ENCODE results near the gene TRERF1. TPM values are rescaled to one million over a fixed set of nuclear protein-coding genes. Genes with fewer than 3 reads are reported as not detected.
"Not testable (repeated sequence)": the region's sequence is repeated elsewhere in the genome, so short reads cannot be mapped to it uniquely, and the experiment has no call there.

TRERF1 gene
- total RNA-seq, 1 donor from 2014 or later = 20.6 TPM

- Histone ChIP-seq H3K4me1 (peaks cover 30% of the 10 kb centered on the region), H3K4me3 (no peak overlapping the region), H3K36me3 (peaks cover 0 to 57% of the 10 kb centered on the region in 2 donors), H3K9me3 (no peaks in the 10 kb centered on the region), H3K27ac (no peak overlapping the region), H3K27me3 (no peaks in the 10 kb centered on the region)
- intact Hi-C loops (cut with DNase I) = no loop called here
- DNase-seq (ENCODE audit: extremely low spot score in 2 of 2) = no peak
- TF ChIP-seq POLR2A (IDR thresholded peaks at IDR 0.05) (no peak), CTCF (IDR thresholded peaks at IDR 0.05) (no peak), POLR2AphosphoS5 (IDR thresholded peaks at IDR 0.05; ENCODE audit: insufficient read depth in 1 of 2, low read depth in 1 of 2) (peak in 1 of 2 donors; percentile 39)
Measured at GRCh38 chr6:42212442-42212841, 239.3 kb downstream of the TRERF1 start.

GRCh38 chr6:42211726-42212125 is 240.0 kb downstream of the TRERF1 start:
- intact Hi-C loops (cut with DNase I) = no loop called here
- H3K4me1 ChIP-seq = peaks cover 24% of the 10 kb centered on the region
- H3K4me3 ChIP-seq = no peak overlapping the region
- no peak overlapping the region for H3K27ac ChIP-seq
- no peaks in the 10 kb centered on the region for H3K9me3 ChIP-seq
- no peaks in the 10 kb centered on the region for H3K27me3 ChIP-seq
- peaks cover 0 to 58% of the 10 kb centered on the region in 2 donors for H3K36me3 ChIP-seq
- no peak for TF ChIP-seq POLR2AphosphoS5 (IDR thresholded peaks at IDR 0.05; ENCODE audit: insufficient read depth in 1 of 2, low read depth in 1 of 2)
- TF ChIP-seq CTCF (IDR thresholded peaks at IDR 0.05) = no peak
- TF ChIP-seq POLR2A (IDR thresholded peaks at IDR 0.05) = no peak
- no peak for DNase-seq (ENCODE audit: extremely low spot score in 2 of 2)

GRCh38 chr6:42210551-42210950 is 241.2 kb downstream of the TRERF1 start:
- Histone ChIP-seq H3K4me1 (peaks cover 16% of the 10 kb centered on the region), H3K9me3 (no peaks in the 10 kb centered on the region), H3K36me3 (peaks cover 0 to 58% of the 10 kb centered on the region in 2 donors), H3K4me3 (no peak overlapping the region), H3K27ac (no peak overlapping the region), H3K27me3 (no peaks in the 10 kb centered on the region)
- DNase-seq (ENCODE audit: extremely low spot score in 2 of 2) = no peak
- TF ChIP-seq POLR2A (IDR thresholded peaks at IDR 0.05) (no peak), CTCF (IDR thresholded peaks at IDR 0.05) (no peak), POLR2AphosphoS5 (IDR thresholded peaks at IDR 0.05; ENCODE audit: insufficient read depth in 1 of 2, low read depth in 1 of 2) (no peak)
- intact Hi-C loops (cut with DNase I) = no loop called here

GRCh38 chr6:42207559-42207958 is 244.2 kb downstream of the TRERF1 start:
- H3K36me3 ChIP-seq = peaks cover 0 to 45% of the 10 kb centered on the region in 2 donors
- intact Hi-C loops (cut with DNase I); H3K27me3 ChIP-seq; H3K27ac ChIP-seq; H3K9me3 ChIP-seq; DNase-seq (ENCODE audit: extremely low spot score in 2 of 2); H3K4me1 ChIP-seq; H3K4me3 ChIP-seq: not testable (repeated sequence)

GRCh38 chr6:42204768-42205282 is 246.9 kb downstream of the TRERF1 start:
- peaks cover 22% of the 10 kb centered on the region for H3K4me1 ChIP-seq
- no peak for DNase-seq (ENCODE audit: extremely low spot score in 2 of 2)
- H3K36me3 ChIP-seq = peaks cover 0 to 24% of the 10 kb centered on the region in 2 donors
- H3K27me3 ChIP-seq = no peaks in the 10 kb centered on the region
- no peak overlapping the region for H3K4me3 ChIP-seq
- no peaks in the 10 kb centered on the region for H3K9me3 ChIP-seq
- no peak overlapping the region for H3K27ac ChIP-seq
- TF ChIP-seq POLR2A (IDR thresholded peaks at IDR 0.05) = no peak
- TF ChIP-seq POLR2AphosphoS5 (IDR thresholded peaks at IDR 0.05; ENCODE audit: insufficient read depth in 1 of 2, low read depth in 1 of 2) = no peak
- no peak for TF ChIP-seq CTCF (IDR thresholded peaks at IDR 0.05)
- intact Hi-C loops (cut with DNase I) = no loop called here
